ENCODE results near the gene WWC2.

The WWC2 gene

GRCh38 chr4:183260491-183261151 is 161.6 kb downstream of the WWC2 start:
- Mint-ChIP-seq H3K4me1 (ENCODE audit: low read depth) (peaks cover 9% of the 10 kb centered on the region), H3K27me3 (no peaks in the 10 kb centered on the region), H3K4me3 (no peak overlapping the region), H3K36me3 (ENCODE audit: low read depth) (peaks cover 12% of the 10 kb centered on the region), H3K9me3 (no peaks in the 10 kb centered on the region), H3K27ac (no peak overlapping the region)
- intact Hi-C loops (cut with micrococcal nuclease): no loop called here

- Mint-ChIP-seq H3K4me3 (no peak overlapping the region), H3K27ac (no peak overlapping the region), H3K4me1 (ENCODE audit: low read depth) (peaks cover 4% of the 10 kb centered on the region), H3K9me3 (no peaks in the 10 kb centered on the region), H3K27me3 (no peaks in the 10 kb centered on the region), H3K36me3 (ENCODE audit: low read depth) (peaks cover 15% of the 10 kb centered on the region)
- intact Hi-C loops (cut with micrococcal nuclease): loop anchor here (1.0 kb wide), 2 partner anchors 189 to 324 kb away; no protein-coding TSS in a partner anchor
Measured at GRCh38 chr4:183261953-183262775, 163.1 kb downstream of the WWC2 start.

GRCh38 chr4:183262776-183263100 is 163.7 kb downstream of the WWC2 start:
- no peak overlapping the region for H3K4me3 Mint-ChIP-seq
- no peaks in the 10 kb centered on the region for H3K9me3 Mint-ChIP-seq
- no peaks in the 10 kb centered on the region for H3K27me3 Mint-ChIP-seq
- intact Hi-C loops (cut with micrococcal nuclease): loop anchor here (1.0 kb wide), 2 partner anchors 189 to 324 kb away; no protein-coding TSS in a partner anchor
- H3K36me3 Mint-ChIP-seq (ENCODE audit: low read depth): peaks cover 15% of the 10 kb centered on the region
- peaks cover 4% of the 10 kb centered on the region for H3K4me1 Mint-ChIP-seq (ENCODE audit: low read depth)
- H3K27ac Mint-ChIP-seq: no peak overlapping the region

GRCh38 chr4:183263787-183264386 is 164.8 kb downstream of the WWC2 start:
- Mint-ChIP-seq H3K36me3 (ENCODE audit: low read depth) (peaks cover 20% of the 10 kb centered on the region), H3K4me1 (ENCODE audit: low read depth) (peaks cover 4% of the 10 kb centered on the region), H3K27me3 (no peaks in the 10 kb centered on the region), H3K27ac (no peak overlapping the region), H3K9me3 (no peaks in the 10 kb centered on the region), H3K4me3 (no peak overlapping the region)
- intact Hi-C loops (cut with micrococcal nuclease): no loop called here

GRCh38 chr4:183264614-183265013 is 165.6 kb downstream of the WWC2 start:
- Mint-ChIP-seq H3K36me3 (ENCODE audit: low read depth) (peaks cover 24% of the 10 kb centered on the region), H3K4me3 (no peak overlapping the region), H3K4me1 (ENCODE audit: low read depth) (peaks cover 4% of the 10 kb centered on the region), H3K27me3 (no peaks in the 10 kb centered on the region), H3K27ac (no peak overlapping the region), H3K9me3 (no peaks in the 10 kb centered on the region)
- intact Hi-C loops (cut with micrococcal nuclease): loop anchor here (5.0 kb wide), 1 partner anchor 143 kb away; no protein-coding TSS in a partner anchor

- Mint-ChIP-seq H3K36me3 (ENCODE audit: low read depth) (peaks cover 16% of the 10 kb centered on the region), H3K4me1 (ENCODE audit: low read depth) (peaks cover 4% of the 10 kb centered on the region), H3K9me3 (no peaks in the 10 kb centered on the region), H3K27ac (no peak overlapping the region), H3K27me3 (no peaks in the 10 kb centered on the region), H3K4me3 (no peak overlapping the region)
- intact Hi-C loops (cut with micrococcal nuclease): loop anchor here (5.0 kb wide), 1 partner anchor 141 kb away; no protein-coding TSS in a partner anchor
Measured at GRCh38 chr4:183266371-183266770, 167.3 kb downstream of the WWC2 start.

GRCh38 chr4:183268556-183268955 is 169.5 kb downstream of the WWC2 start:
- H3K27me3 Mint-ChIP-seq: no peaks in the 10 kb centered on the region
- H3K36me3 Mint-ChIP-seq (ENCODE audit: low read depth): peaks cover 21% of the 10 kb centered on the region
- intact Hi-C loops (cut with micrococcal nuclease): loop anchor here (5.0 kb wide), 1 partner anchor 139 kb away; no protein-coding TSS in a partner anchor
- no peaks in the 10 kb centered on the region for H3K4me1 Mint-ChIP-seq (ENCODE audit: low read depth)
- H3K27ac Mint-ChIP-seq: no peak overlapping the region
- no peak overlapping the region for H3K4me3 Mint-ChIP-seq
- no peaks in the 10 kb centered on the region for H3K9me3 Mint-ChIP-seq

- Mint-ChIP-seq H3K36me3 (ENCODE audit: low read depth) (peaks cover 29% of the 10 kb centered on the region), H3K9me3 (peaks cover 20% of the 10 kb centered on the region), H3K27me3 (no peaks in the 10 kb centered on the region), H3K4me1 (ENCODE audit: low read depth) (no peaks in the 10 kb centered on the region), H3K4me3 (no peak overlapping the region), H3K27ac (no peak overlapping the region)
- intact Hi-C loops (cut with micrococcal nuclease): no loop called here
Measured at GRCh38 chr4:183272384-183272783, 173.3 kb downstream of the WWC2 start.

GRCh38 chr4:183276106-183276505 is 177.0 kb downstream of the WWC2 start:
- Mint-ChIP-seq H3K4me1 (ENCODE audit: low read depth) (no peaks in the 10 kb centered on the region), H3K27me3 (no peaks in the 10 kb centered on the region), H3K27ac (no peak overlapping the region), H3K9me3 (peaks cover 20% of the 10 kb centered on the region), H3K36me3 (ENCODE audit: low read depth) (peaks cover 20% of the 10 kb centered on the region), H3K4me3 (no peak overlapping the region)
- intact Hi-C loops (cut with micrococcal nuclease): no loop called here

GRCh38 chr4:183284258-183284785 is 185.3 kb downstream of the WWC2 start:
- Mint-ChIP-seq H3K27me3 (no peaks in the 10 kb centered on the region), H3K4me3 (no peak overlapping the region), H3K27ac (no peak overlapping the region), H3K36me3 (ENCODE audit: low read depth) (peaks cover 53% of the 10 kb centered on the region), H3K4me1 (ENCODE audit: low read depth) (no peaks in the 10 kb centered on the region), H3K9me3 (peaks cover 4% of the 10 kb centered on the region)
- intact Hi-C loops (cut with micrococcal nuclease): no loop called here

- peaks cover 60% of the 10 kb centered on the region for H3K36me3 Mint-ChIP-seq (ENCODE audit: low read depth)
- no peaks in the 10 kb centered on the region for H3K4me1 Mint-ChIP-seq (ENCODE audit: low read depth)
- no peaks in the 10 kb centered on the region for H3K27me3 Mint-ChIP-seq
- peaks cover 9% of the 10 kb centered on the region for H3K9me3 Mint-ChIP-seq
- H3K27ac Mint-ChIP-seq: no peak overlapping the region
- intact Hi-C loops (cut with micrococcal nuclease): no loop called here
- no peak overlapping the region for H3K4me3 Mint-ChIP-seq
Measured at GRCh38 chr4:183284965-183285364, 185.9 kb downstream of the WWC2 start.

- no peak overlapping the region for H3K27ac Mint-ChIP-seq
- intact Hi-C loops (cut with micrococcal nuclease): no loop called here
- peaks cover 60% of the 10 kb centered on the region for H3K36me3 Mint-ChIP-seq (ENCODE audit: low read depth)
- H3K4me3 Mint-ChIP-seq: no peak overlapping the region
- H3K27me3 Mint-ChIP-seq: no peaks in the 10 kb centered on the region
- H3K9me3 Mint-ChIP-seq: peaks cover 9% of the 10 kb centered on the region
- no peaks in the 10 kb centered on the region for H3K4me1 Mint-ChIP-seq (ENCODE audit: low read depth)
Measured at GRCh38 chr4:183285886-183286285, 186.8 kb downstream of the WWC2 start.

GRCh38 chr4:183286590-183287308 is 187.7 kb downstream of the WWC2 start:
- Mint-ChIP-seq H3K4me1 (ENCODE audit: low read depth) (no peaks in the 10 kb centered on the region), H3K36me3 (ENCODE audit: low read depth) (peaks cover 60% of the 10 kb centered on the region), H3K27me3 (no peaks in the 10 kb centered on the region), H3K9me3 (peaks cover 9% of the 10 kb centered on the region), H3K4me3 (no peak overlapping the region), H3K27ac (no peak overlapping the region)
- intact Hi-C loops (cut with micrococcal nuclease): no loop called here

All from dendritic cell treated with granulocyte-macrophage colony-stimulating factor and Interleukin-4, amounts not matched to agents 40 ng/mL and 50 ng/mL, for 4 days (primary cell).